ENCODE data around the gene CBX5. TPM values are rescaled to one million over a fixed set of nuclear protein-coding genes. Genes with fewer than 3 reads are reported as not detected.

The CBX5 gene
- total RNA-seq, 4 donors from 2014 or later: 32.5 to 62.4 (median 49.3) TPM

GRCh38 chr12:54217774-54218241 is 62.1 kb downstream of the CBX5 start:
- Histone ChIP-seq H3K4me3 (peak overlapping the region in 1 of 2 donors; percentile 35), H3K4me1 (peaks cover 0 to 47% (median 19%) of the 10 kb centered on the region in 3 donors), H3K27ac (no peak overlapping the region), H3K27me3 (peaks cover 62% of the 10 kb centered on the region), H3K9me3 (no peaks in the 10 kb centered on the region), H3K36me3 (no peaks in the 10 kb centered on the region)
- TF ChIP-seq POLR2AphosphoS5 (IDR thresholded peaks at IDR 0.05): no peak
- no peak for TF ChIP-seq POLR2A (IDR thresholded peaks at IDR 0.05)
- TF ChIP-seq, protein P1, sequence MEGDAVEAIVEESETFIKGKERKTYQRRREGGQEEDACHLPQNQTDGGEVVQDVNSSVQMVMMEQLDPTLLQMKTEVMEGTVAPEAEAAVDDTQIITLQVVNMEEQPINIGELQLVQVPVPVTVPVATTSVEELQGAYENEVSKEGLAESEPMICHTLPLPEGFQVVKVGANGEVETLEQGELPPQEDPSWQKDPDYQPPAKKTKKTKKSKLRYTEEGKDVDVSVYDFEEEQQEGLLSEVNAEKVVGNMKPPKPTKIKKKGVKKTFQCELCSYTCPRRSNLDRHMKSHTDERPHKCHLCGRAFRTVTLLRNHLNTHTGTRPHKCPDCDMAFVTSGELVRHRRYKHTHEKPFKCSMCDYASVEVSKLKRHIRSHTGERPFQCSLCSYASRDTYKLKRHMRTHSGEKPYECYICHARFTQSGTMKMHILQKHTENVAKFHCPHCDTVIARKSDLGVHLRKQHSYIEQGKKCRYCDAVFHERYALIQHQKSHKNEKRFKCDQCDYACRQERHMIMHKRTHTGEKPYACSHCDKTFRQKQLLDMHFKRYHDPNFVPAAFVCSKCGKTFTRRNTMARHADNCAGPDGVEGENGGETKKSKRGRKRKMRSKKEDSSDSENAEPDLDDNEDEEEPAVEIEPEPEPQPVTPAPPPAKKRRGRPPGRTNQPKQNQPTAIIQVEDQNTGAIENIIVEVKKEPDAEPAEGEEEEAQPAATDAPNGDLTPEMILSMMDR (IDR thresholded peaks at IDR 0.05): no peak
- no peak for TF ChIP-seq EP300 (IDR thresholded peaks at IDR 0.05)
- WGBS, 2 donors (ENCODE audit: low coverage in 1 of 2): no CpG with 5 or more reads among the region's 39 CpGs
- no peak for ATAC-seq

- TF ChIP-seq, protein P1 (IDR thresholded peaks at IDR 0.05): peak; percentile 64 to 86 (median 72)
- no peak for TF ChIP-seq EP300 (IDR thresholded peaks at IDR 0.05)
- Histone ChIP-seq H3K9me3 (no peaks in the 10 kb centered on the region), H3K27ac (peak overlapping the region in 1 of 4 donors; percentile 30), H3K27me3 (peaks cover 69% of the 10 kb centered on the region), H3K4me1 (peaks cover 0 to 47% (median 19%) of the 10 kb centered on the region in 3 donors), H3K4me3 (peak overlapping the region; percentile 23 to 35), H3K36me3 (no peaks in the 10 kb centered on the region)
- ATAC-seq: peak; percentile 59
- WGBS, 2 donors (ENCODE audit: low coverage in 1 of 2): 1 to 2% methylated on average over 12 to 32 of the region's 34 CpGs
These were observed 62.9 kb downstream of the CBX5 start for GRCh38 chr12:54216797-54217661.

- 6 to 18% methylated on average over 8 to 9 of the region's 31 CpGs for WGBS, 2 donors (ENCODE audit: low coverage in 1 of 2)
- TF ChIP-seq, protein P1 (IDR thresholded peaks at IDR 0.05): no peak
- TF ChIP-seq POLR2A (IDR thresholded peaks at IDR 0.05) (no peak), POLR2AphosphoS5 (IDR thresholded peaks at IDR 0.05) (no peak), EP300 (IDR thresholded peaks at IDR 0.05) (no peak)
- H3K27me3 ChIP-seq: peaks cover 78% of the 10 kb centered on the region
- H3K4me1 ChIP-seq: peaks cover 0 to 47% (median 19%) of the 10 kb centered on the region in 3 donors
- H3K36me3 ChIP-seq: no peaks in the 10 kb centered on the region
- ATAC-seq: no peak
- peak overlapping the region in 1 of 4 donors; percentile 30 for H3K27ac ChIP-seq
- no peaks in the 10 kb centered on the region for H3K9me3 ChIP-seq
- peak overlapping the region in 1 of 2 donors; percentile 35 for H3K4me3 ChIP-seq
These were observed 63.7 kb downstream of the CBX5 start for GRCh38 chr12:54215989-54216796.

GRCh38 chr12:54214553-54215406 is 65.1 kb downstream of the CBX5 start:
- 19 to 43% methylated on average over 9 to 12 of the region's 33 CpGs for WGBS, 2 donors (ENCODE audit: low coverage in 1 of 2)

More at GRCh38 chr12:54214553-54215406, 65.1 kb downstream of the CBX5 start:
- no peak overlapping the region for H3K27ac ChIP-seq
- H3K9me3 ChIP-seq: no peaks in the 10 kb centered on the region
- ATAC-seq: peak; percentile 87
- peaks cover 0 to 40% (median 19%) of the 10 kb centered on the region in 3 donors for H3K4me1 ChIP-seq
- no peaks in the 10 kb centered on the region for H3K36me3 ChIP-seq
- H3K4me3 ChIP-seq: peak overlapping the region in 1 of 2 donors; percentile 23
- TF ChIP-seq, protein P1 (IDR thresholded peaks at IDR 0.05): peak; percentile 76 to 96 (median 89)
- TF ChIP-seq POLR2A (IDR thresholded peaks at IDR 0.05): no peak
- TF ChIP-seq POLR2AphosphoS5 (IDR thresholded peaks at IDR 0.05): peak; percentile 16
- no peak for TF ChIP-seq EP300 (IDR thresholded peaks at IDR 0.05)
- H3K27me3 ChIP-seq: peaks cover 92% of the 10 kb centered on the region

Measured in gastroesophageal sphincter (tissue), 4 donors.